HEK293 (cell line): ENCODE results near the gene OTOP3.

Experiments
- FEZF1 ChIP-seq: fragments of 450-650 bp; formaldehyde crosslinking; IDR thresholded peaks from 2 replicates; pipeline ENCODE4 v1.5.1; 2016; ENCODE audit warnings: missing biosample characterization, missing genetic modification characterization
- ZNF768 ChIP-seq: fragments of 450-650 bp; formaldehyde crosslinking; IDR thresholded peaks from 2 replicates; pipeline ENCODE4 v1.5.1; 2018; ENCODE audit warnings: missing biosample characterization, mild to moderate bottlenecking, missing genetic modification characterization

GRCh38 chr17:74935585-74936469, at the start of gene OTOP3:
- no peak for TF ChIP-seq ZNF768 (tag by site-specific recombination)
- TF ChIP-seq FEZF1 (tag by site-specific recombination): no peak
